WERI-Rb-1 (cell line): ENCODE results near the gene WDR48.
A peak's percentile ranks its signal among the peaks of the same experiment; 100 is the strongest.

ENCODE experiments used
- DNase-seq: peaks from one replicate; pipeline ENCODE4 v3.0.0-alpha.2; 2020
- H3K27ac ChIP-seq: fragments of 250-450 bp; sonication (Bioruptor Pico); 2 replicates; pipeline ENCODE4 v1.5.1; 2020; ENCODE audit warnings: mild to moderate bottlenecking, moderate library complexity
- H3K27me3 ChIP-seq: fragments of 250-450 bp; sonication (Bioruptor Pico); 2 replicates; pipeline ENCODE4 v1.5.1; 2021; ENCODE audit warnings: mild to moderate bottlenecking, low read depth, moderate library complexity; ENCODE audit not compliant: insufficient read depth, severe bottlenecking
- H3K36me3 ChIP-seq: fragments of 250-450 bp; sonication (Bioruptor Pico); 2 replicates; pipeline ENCODE4 v1.5.1; 2020; ENCODE audit warnings: mild to moderate bottlenecking, moderate library complexity
- H3K4me3 ChIP-seq: 2 replicates; pipeline ENCODE4 v1.5.1; 2011; ENCODE audit warnings: low read depth, mild to moderate bottlenecking, control low read depth, low read length
- H3K9me3 ChIP-seq: fragments of 250-450 bp; sonication (Bioruptor Pico); 2 replicates; pipeline ENCODE4 v1.5.1; 2021; ENCODE audit warnings: mild to moderate bottlenecking, moderate library complexity; ENCODE audit not compliant: severe bottlenecking
- TF ChIP-seq, protein P1 (sequence below): IDR thresholded peaks from 2 replicates; pipeline ENCODE4 v1.5.1; 2011; ENCODE audit warnings: low read depth, mild to moderate bottlenecking, control low read depth, inconsistent platforms, low read length

The WDR48 gene

DNA sequence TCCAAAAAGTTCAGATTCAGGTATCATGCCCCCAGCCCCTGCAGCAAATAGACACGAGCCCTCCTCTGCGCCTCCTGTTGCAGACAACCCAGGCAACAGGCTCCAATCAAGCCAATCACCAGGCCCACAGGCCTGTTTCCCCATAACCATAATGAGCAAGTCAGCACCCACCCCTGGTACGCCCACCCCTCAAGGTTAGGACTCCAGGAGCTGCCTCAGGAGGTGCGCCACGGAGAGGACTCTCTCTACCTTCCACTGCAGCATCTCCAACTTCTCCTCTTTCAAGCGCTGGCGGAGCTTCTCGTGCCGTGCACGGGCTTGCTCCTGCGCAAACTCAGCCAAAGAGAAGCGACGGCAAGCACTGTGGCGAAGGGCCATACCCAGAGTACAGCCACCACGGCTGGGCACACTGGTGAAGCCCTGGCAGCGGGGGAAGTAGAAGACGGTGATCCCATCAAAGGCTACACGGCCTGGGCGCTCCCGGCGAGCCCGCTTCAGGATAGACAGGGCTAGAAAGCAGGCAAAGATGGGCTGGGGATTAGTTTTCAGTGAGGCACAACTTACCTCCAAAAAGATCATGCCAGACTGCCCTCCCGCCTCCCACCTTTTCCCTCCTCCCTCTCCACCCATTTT lies 93.0 kb downstream of the WDR48 start:
- Histone ChIP-seq H3K27me3 (no peaks in the 10 kb centered on the region), H3K4me3 (no peak overlapping the region), H3K9me3 (no peaks in the 10 kb centered on the region), H3K27ac (no peak overlapping the region), H3K36me3 (peaks cover 61% of the 10 kb centered on the region)
- TF ChIP-seq, protein P1, sequence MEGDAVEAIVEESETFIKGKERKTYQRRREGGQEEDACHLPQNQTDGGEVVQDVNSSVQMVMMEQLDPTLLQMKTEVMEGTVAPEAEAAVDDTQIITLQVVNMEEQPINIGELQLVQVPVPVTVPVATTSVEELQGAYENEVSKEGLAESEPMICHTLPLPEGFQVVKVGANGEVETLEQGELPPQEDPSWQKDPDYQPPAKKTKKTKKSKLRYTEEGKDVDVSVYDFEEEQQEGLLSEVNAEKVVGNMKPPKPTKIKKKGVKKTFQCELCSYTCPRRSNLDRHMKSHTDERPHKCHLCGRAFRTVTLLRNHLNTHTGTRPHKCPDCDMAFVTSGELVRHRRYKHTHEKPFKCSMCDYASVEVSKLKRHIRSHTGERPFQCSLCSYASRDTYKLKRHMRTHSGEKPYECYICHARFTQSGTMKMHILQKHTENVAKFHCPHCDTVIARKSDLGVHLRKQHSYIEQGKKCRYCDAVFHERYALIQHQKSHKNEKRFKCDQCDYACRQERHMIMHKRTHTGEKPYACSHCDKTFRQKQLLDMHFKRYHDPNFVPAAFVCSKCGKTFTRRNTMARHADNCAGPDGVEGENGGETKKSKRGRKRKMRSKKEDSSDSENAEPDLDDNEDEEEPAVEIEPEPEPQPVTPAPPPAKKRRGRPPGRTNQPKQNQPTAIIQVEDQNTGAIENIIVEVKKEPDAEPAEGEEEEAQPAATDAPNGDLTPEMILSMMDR: no peak
- DNase-seq: no peak

GRCh38 chr3:39146083-39146501 lies 94.3 kb downstream of the WDR48 start:
- DNase-seq: no peak
- Histone ChIP-seq H3K36me3 (peaks cover 55% of the 10 kb centered on the region), H3K27me3 (no peaks in the 10 kb centered on the region), H3K27ac (peak overlapping the region; percentile 87; the same call in 1 of the 2 replicates), H3K9me3 (no peaks in the 10 kb centered on the region), H3K4me3 (no peak overlapping the region)
- TF ChIP-seq, protein P1: no peak
